NCI-H2081 treated with DMSO at 0.1 percent for 48 hours (cell line): ENCODE measurements around the gene SPIB.
"Not testable (repeated sequence)": the region's sequence is repeated elsewhere in the genome, so short reads cannot be mapped to it uniquely, and the experiment has no call there.

Source experiments
- DNase-seq: peaks from one replicate; lab custom pipeline; 2025; lab: John Stamatoyannopoulos, UW

The SPIB gene

DNA sequence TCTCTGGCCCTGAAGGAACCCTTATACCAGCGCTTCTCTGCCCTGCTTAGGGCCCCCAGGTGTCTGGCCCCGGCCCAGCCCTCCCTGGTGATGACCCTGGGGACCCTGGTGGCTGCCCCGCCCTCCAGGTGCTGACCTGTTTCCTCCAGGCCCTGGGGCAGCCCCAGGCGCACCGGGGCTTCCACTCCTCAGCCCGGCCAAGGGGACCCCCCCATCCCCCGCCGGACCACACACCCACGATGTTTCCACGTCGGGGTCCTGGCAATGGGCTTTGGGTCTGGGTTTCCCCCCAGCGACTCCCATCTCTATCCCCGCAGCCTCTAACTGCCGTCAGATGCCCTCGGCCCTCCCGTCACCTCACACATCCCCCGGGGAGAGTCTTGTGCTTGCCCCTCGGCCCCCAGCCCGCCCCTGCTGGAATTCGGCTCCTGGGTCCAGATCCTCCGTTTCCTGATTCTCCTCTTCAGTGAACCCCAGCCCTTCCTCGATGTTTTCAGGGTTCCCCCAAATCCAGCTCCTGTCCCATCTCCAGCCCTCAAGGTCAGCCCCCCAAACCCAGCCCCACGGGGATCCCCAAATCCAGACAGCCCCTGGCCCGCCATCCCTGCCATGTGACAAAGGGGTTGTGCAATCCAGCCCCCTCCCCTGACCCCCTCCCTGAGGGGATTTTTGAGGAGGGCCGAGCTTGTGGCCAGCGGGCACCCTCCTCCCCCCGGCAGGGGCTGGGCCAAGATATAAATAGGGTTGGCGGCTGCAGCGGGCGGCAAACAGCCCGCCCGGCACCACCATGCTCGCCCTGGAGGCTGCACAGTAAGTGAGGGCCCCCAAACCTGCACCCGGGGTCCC lies at the start of gene SPIB:
SPIB (plus strand) TSS at position 763 of the 846 bp plus-strand sequence; CDS start at position 788, 25 bp downstream.
- no peak for DNase-seq

DNA sequence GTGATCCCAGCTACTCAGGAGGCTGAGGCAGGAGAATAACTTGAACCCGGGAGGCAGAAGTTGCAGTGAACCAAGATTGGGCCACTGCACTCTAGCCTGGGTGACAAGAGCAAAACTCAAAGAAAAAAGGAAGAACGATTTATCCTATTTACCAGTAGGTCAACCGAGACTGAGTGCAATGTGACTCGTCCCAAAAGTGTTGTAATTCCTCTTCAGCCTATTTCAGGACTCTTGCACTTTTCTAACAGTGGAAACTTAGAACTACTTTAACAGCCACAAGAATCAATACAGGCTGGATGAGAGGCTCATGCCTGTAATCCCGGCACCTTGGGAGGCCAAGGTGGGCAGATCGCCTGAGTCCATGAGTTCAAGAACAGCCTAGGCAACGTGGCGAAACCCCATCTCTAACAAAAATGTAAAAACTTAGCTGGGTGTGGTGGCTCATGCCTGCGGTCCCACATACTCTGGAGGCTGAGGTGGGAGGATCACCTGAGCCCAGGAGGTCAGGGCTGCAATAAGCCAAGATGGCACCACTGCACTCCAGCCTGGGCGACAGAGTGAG lies 46.7 kb upstream of the SPIB start:
- no peak for DNase-seq

DNA sequence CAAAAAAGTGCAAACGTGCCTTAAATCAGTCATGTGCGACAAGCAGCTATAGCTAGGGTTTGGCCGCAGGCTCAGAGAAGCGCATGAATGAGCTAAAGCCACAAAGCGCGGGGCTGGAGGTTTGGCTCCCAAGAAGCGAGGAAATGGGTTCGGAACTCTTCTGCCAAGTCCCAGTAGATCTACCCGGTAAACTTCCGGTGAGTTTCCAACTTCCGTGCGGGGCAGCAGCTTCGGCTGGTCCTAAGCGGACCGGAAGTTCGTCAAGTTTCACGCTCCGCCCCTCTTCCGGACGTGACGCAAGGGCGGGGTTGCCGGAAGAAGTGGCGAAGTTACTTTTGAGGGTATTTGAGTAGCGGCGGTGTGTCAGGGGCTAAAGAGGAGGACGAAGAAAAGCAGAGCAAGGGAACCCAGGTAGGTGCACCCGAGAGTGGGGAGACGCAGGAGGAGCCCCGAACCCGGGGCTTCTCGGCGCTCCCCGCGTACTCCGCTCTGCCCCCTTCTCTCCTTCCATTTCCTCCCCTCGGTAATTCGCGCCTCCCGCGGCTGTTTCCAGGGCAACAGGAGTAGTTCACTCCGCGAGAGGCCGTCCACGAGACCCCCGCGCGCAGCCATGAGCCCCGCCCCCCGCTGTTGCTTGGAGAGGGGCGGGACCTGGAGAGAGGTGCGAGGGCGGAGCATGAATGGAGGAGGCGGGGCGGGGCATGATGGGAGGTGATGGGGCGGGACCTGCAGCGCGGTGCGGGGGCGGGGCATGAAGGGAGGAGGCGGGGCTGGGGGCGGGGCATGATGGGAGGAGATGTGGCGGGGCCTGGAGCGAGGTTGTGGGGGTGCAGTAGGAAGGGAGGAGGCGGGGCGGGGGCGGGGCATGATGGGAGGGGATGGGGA lies 42.3 kb upstream of the SPIB start, which contains the start of gene NR1H2:
NR1H2 (plus strand) TSS at position 292 of the 885 bp plus-strand sequence. CDS start 1,149 bp downstream, outside the sequence.
- DNase-seq = peak; percentile 89

DNA sequence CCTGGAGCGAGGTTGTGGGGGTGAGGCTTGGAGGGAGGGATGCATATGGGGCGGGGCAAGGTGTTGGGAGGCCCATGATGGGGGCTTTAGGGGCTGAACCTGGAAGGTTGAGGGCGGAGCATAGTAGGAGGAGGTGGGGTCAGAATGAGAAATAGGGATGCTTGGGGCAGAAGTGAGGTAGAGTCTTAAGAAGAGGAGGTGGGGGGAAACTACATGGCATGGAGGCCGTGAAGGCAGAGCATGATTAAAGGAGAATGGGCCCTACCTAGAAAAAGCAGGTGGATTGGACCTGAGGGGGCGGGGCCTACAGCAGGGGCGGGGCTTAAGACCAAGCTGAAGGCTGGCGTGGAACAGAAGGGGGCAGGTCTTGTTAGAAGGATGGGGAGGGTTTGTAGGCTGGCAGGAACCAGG lies 41.7 kb upstream of the SPIB start:
- DNase-seq = no peak

DNA sequence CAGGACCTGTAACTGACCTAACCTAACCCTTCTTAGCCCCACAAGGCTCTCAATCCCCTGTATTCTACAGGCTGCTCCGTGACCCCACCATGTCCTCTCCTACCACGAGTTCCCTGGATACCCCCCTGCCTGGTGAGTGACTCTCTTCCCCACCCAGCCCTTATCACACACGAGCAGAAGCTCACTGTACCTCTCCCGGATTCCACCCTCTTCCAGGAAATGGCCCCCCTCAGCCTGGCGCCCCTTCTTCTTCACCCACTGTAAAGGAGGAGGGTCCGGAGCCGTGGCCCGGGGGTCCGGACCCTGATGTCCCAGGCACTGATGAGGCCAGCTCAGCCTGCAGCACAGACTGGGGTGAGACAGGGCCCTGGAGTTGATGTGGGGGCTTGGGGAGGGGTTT lies 41.2 kb upstream of the SPIB start:
- no peak for DNase-seq

DNA sequence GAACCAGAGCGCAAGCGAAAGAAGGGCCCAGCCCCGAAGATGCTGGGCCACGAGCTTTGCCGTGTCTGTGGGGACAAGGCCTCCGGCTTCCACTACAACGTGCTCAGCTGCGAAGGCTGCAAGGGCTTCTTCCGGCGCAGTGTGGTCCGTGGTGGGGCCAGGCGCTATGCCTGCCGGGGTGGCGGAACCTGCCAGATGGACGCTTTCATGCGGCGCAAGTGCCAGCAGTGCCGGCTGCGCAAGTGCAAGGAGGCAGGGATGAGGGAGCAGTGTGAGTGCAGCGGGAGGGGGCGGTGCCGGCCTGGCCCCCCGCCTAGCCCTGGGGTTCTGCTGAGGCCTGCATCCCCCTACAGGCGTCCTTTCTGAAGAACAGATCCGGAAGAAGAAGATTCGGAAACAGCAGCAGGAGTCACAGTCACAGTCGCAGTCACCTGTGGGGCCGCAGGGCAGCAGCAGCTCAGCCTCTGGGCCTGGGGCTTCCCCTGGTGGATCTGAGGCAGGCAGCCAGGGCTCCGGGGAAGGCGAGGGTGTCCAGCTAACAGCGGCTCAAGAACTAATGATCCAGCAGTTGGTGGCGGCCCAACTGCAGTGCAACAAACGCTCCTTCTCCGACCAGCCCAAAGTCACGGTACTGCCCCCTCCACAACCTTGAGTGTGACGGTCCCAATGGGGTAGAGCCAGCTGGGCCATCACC lies 40.4 kb upstream of the SPIB start:
- DNase-seq = no peak

DNA sequence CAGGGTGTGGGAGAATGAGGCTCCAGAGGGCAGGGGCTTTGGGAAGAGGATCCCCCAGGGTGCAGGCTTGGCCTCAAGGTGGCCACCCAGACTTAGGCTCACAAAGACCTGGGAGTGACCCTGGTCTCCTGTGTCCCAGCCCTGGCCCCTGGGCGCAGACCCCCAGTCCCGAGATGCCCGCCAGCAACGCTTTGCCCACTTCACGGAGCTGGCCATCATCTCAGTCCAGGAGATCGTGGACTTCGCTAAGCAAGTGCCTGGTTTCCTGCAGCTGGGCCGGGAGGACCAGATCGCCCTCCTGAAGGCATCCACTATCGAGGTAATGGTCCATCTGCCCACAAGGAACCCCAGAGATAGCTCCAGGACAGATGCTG lies 39.9 kb upstream of the SPIB start:
- DNase-seq = no peak

DNA sequence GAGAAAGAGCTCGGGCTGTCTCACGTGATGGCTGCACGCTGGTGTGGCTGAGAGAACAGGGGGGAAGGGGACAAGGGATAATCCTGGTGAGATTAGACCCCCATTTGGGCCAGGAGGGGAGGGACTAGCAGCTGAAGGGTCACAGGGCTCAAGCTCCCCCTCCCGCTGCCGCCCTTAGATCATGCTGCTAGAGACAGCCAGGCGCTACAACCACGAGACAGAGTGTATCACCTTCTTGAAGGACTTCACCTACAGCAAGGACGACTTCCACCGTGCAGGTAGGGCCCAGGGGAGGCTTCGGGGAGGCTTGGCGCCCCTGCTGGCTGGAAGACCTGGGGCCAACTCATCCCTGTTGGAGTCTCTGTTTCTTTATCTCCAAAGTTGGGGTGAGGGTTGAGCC lies 39.1 kb upstream of the SPIB start:
- DNase-seq = no peak

DNA sequence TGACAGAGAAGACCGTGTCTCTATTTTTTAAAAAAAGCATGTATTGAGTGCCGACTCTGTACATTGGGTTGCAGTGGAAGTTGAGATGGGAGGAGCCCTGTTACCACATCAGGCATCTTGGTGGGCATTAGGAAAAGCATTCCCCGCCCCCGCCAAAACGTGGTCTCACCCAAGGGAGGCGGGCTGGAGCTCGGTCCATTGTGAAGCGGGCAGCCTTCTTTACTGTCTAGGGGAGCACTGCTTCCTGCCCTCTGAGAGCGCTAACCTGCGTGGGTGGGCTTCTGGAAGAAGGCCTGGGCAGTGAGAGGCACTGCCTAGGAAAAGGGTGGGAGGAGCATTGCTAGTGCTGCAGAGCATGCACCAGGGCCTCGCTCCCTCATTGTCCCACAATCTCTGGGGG lies 38.6 kb upstream of the SPIB start:
- DNase-seq = no peak

DNA sequence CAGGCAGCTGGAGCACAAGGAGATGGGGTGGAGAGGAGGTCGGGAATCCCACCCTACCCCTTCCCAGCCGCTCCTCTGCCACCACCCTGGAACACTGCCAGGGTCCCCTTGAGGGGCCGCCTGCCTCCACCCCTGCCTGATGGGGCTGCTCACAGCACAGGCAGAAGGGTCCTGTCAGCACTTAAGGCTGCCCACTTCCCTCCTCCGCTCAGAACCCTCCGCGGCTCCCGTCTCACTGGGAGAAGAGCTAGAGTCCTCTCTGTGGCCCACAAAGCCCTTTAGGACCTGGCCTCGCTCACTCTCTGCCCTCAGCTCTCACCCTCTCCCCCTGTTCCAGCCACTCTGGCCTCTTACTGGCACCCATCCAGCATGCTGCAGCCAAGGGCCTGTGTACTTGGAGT lies 38.0 kb upstream of the SPIB start:
- DNase-seq = no peak

DNA sequence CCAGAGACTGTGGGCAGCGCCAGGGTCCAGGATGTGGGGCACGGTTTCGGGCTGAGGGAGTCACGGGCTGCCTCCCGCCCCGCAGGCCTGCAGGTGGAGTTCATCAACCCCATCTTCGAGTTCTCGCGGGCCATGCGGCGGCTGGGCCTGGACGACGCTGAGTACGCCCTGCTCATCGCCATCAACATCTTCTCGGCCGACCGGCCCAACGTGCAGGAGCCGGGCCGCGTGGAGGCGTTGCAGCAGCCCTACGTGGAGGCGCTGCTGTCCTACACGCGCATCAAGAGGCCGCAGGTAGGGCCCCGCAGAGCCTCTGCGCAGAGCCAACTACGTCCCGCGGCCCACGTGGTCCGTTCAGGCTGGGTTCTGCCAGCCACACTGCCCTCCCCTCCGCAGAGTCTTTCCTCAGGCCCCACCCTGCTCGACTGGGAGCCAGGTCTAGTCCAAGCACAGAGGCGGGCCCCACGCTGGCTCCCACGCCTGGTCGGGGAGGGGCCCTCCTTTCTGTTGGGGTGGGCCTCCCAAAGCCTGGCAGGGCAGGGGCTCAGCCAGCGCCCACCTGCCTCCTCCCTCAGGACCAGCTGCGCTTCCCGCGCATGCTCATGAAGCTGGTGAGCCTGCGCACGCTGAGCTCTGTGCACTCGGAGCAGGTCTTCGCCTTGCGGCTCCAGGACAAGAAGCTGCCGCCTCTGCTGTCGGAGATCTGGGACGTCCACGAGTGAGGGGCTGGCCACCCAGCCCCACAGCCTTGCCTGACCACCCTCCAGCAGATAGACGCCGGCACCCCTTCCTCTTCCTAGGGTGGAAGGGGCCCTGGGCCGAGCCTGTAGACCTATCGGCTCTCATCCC lies 36.6 kb upstream of the SPIB start:
- no peak for DNase-seq

DNA sequence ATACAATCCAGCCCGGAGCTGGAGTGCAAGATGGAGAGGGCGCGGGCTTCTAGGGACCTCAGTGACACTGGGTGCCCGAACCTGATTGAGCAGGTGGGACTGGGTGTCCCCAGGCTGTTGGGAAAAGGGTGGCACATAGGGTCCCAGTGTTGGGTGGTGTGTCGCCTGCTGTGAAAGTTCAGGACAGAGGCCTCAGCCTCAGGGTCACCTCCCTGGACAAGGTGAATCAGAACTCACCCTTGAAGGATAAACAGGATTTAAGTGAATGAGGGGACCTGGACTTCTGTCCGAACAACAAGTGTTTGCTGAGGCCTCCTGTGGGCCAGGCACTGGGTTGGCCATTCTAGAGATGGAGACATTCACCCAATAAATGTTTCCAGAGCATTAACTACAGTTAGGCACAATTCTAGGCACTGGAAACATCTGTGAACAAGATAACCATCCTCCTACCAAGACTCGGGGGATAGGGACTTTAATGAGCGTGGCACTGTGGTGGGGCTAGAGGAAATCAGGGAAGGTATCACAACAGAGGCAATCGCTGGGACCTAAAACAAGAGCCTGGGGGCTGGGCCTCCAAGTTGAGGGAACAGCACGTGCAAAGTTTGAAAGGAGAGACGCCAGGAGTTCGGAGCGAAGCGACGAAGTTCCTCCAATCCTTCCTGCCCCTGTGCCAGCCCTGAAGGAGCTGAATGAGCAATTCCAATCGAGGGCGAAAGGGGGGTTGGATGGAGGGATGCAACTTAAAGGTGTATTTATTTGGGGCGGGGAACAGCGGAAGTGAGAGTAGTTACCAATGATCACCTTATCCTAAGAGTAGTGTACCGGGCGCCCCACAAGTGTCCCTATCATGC lies 35.5 kb upstream of the SPIB start:
- no peak for DNase-seq

DNA sequence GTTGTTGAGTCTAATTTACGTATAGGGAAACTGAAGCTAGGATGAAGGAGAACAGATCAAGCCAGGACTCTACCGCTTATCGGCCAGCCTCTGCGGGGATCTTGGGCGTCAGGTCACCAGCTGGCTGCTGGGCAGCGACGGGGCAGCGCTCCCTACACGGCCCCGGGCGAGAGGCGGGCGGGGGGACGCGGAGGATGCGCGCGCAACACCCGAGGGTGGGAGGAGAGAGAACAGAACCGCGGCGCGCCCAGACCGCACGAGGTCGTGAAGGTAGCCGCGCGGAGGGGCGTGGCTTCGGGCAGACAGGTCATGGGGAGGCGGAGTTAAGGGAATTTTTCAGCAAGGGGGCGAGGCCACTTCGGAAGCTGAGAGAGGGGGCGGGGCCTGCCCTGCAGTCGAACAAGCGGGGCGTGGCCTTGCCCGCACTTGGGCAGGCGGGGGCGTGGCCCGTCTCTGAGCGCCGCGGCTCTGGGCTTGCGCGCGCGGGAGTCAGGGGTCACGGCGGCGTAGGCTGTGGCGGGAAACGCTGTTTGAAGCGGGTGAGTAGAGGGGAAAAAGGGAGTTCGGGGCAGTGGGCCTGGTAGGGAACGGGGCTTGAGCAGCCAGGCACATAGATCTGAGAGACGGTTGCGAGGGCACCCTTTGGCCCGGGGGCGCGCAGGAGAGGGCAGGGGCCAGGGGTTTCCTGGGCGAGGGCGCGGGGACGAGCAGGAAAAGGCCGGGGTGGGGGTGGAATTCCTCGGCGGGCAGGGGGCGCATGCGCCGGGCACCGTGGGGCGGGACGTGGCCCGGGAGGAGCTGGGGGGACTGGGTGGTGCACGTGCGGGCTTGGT lies 34.7 kb upstream of the SPIB start, which contains the start of gene POLD1:
POLD1 (plus strand) TSS at position 496 of the 833 bp plus-strand sequence. CDS start 14,505 bp downstream, outside the sequence.
- DNase-seq = peak; percentile 86

DNA sequence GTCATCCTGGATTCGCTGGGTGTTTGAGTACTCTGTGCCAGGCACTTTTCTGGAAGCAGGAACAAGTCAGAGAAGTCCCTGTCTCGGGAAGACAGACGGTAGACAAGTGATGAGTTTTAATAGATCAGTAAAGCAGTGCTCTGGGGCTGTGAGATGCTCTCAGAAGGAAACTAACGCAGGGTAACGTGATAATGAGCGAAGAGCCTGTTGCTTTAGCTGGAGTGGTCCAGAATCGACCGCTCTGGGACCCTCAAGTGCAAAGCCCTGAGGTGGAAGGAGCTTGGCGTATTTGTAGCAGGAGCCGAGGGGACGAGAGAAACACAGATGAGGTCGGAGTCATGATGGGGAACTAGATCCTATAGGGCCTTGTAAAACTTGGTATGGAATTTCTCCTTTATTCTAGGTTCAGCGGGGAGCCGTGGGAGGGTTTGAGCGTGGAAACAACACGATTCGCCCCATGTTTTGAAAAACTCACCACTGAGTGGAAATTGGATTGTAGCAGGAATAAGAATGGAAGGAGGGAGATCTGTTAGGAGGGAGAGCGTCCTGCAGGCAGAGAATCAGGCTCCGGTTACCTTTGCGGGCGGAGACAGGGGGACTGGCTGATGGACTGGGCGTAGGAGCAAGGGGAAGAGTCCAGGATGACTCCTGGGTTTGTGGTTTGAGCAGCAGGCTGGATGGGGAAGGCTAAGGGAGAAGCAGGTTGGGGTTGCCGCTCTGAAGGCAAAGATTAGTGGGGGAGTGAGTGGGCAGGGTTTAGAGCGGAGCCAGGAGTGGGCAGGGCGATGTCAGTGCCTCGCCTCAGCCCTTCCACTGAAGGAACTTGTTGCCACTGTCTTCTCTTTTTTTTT lies 33.8 kb upstream of the SPIB start:
- DNase-seq = no peak

DNA sequence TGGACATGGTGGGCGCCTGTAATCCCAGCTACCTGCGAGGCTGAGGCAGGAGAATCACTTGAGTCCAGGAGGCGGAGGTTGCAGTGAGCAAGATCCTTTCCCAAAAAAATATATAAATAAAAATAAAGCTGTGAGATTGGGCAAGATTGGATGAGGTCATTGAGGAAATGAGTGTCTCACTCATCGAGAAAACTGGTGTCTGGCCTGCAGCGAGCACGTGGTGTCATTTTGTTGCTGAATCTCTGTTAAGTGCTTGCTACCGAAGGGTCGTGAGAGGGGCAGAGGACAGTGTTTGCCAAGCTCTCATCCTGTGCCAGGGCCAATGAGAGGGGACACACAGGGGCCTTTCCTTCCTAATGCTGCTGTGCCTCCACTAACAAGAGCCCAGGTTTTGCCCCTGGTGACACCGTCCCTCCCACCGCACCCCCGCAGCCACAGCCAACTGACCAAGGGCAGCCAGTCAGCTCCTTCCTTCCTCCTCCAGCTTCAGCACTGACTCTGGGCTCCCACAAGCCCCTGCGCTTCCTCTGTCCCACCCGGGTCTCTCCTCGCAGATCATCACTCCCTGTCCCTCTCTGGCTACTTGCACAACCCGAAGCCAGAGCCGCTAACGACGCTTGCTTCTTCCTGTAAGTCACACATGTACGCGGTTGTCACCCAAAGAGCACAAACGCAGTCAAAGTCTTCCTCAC lies 31.4 kb upstream of the SPIB start:
- DNase-seq = no peak

DNA sequence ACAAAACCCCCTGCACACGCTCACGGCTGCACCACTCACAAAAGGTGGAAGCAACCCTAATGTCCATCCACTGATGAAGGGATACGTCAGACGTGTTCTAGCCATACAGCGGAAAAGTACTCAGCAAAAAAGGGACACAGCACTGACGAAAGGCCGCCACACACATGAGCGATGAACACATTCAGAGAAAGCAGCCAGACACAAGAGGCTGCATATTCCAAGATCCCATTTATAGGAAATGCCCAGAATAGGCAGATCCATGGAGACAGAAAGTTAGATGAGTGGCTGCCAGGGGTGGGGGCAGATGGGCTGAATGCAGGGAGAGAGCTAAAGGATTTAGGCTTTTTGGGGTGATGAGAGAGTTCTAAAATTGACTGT lies 30.9 kb upstream of the SPIB start:
- no peak for DNase-seq

DNA sequence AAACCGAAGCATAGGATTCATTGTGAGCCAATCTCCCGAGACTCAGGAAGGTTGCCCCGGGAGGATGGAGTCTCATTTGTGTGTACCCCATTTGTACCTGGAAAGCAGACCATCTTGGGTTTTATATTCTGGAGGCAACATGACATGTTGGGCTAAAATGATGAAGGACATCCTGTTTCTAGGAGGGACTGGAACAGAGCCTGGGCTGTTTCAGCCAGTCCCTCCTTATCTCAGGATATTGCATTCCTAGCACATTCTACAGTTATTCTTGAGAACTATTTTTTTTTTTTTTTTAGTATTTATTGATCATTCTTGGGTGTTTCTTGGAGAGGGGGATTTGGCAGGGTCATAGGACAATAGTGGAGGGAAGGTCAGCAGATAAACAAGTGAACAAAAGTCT lies 28.4 kb upstream of the SPIB start:
- DNase-seq = not testable (repeated sequence)

DNA sequence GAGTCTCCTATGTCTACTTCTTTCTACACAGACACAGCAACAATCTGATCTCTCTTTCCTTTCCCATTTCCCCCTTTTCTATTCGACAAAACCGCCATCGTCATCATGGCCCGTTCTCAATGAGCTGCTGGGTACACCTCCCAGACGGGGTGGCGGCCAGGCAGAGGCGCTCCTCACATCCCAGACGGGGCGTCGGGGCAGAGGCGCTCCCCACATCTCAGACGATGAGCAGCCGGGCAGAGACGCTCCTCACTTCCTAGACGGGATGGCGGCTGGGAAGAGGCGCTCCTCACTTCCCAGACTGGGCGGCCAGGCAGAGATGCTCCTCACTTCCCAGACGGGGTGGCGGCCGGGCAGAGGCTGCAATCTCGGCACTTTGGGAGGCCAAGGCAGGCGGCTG lies 27.8 kb upstream of the SPIB start:
- not testable (repeated sequence) for DNase-seq
